HG02571 (cell line): ENCODE results near the gene ZRANB1.

Experiments used
- ATAC-seq: cut with Tn5 transposase; IDR thresholded peaks from one replicate; pipeline ENCODE4 v1.9.1; 2021; ENCODE audit warnings: mild to moderate bottlenecking, moderate library complexity; ENCODE audit not compliant: unreplicated experiment

Gene ZRANB1

GRCh38 chr10:125032474-125033020 is 90.6 kb downstream of the ZRANB1 start:
- ATAC-seq = no peak

GRCh38 chr10:125033146-125033924 is 91.4 kb downstream of the ZRANB1 start:
- no peak for ATAC-seq

DNA sequence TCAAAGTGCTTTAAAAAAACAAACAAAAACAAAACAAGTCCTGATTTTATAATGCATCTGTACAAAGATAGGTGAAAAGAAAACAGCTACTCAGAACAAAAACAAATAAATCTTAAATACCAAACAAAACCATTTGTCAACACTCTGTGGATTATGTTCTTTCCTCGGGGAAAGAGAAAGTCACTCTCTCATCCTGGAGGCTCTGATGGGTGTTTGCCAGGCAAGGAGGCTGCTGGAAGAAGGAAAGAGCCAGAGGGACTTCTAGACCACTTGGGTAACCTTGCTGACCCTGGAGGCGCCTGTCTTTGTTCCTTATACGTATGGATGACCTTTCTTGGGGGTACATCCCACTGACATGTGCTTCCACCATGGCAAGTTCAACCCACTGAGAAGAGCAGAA is 92.8 kb downstream of the ZRANB1 start:
- ATAC-seq = no peak

- no peak for ATAC-seq
Observed at GRCh38 chr10:125035136-125035535, 93.2 kb downstream of the ZRANB1 start.

GRCh38 chr10:125035588-125036295 is 93.8 kb downstream of the ZRANB1 start:
- ATAC-seq = no peak

- no peak for ATAC-seq
Observed at GRCh38 chr10:125037145-125037877, 95.4 kb downstream of the ZRANB1 start.
